Glutamatergic neuron (in vitro differentiated cells): ENCODE data around the gene ECM2. TPM values are rescaled to one million over a fixed set of nuclear protein-coding genes. Genes with fewer than 3 reads are reported as not detected.
A peak's percentile ranks its signal among the peaks of the same experiment; 100 is the strongest.

Experiments
- DNase-seq: peaks from one replicate; pipeline ENCODE4 v3.0.0; 2022
- H3K27ac Mint-ChIP-seq: one replicate; pipeline ENCODE4 v1.8.0; 2020; ENCODE audit warnings: mild to moderate bottlenecking, mixed read lengths, inconsistent platforms; ENCODE audit not compliant: unreplicated experiment
- H3K27me3 Mint-ChIP-seq: one replicate; pipeline ENCODE4 v1.8.0; 2020; ENCODE audit warnings: mild to moderate bottlenecking, moderate library complexity, mixed read lengths, inconsistent platforms; ENCODE audit not compliant: unreplicated experiment
- H3K36me3 Mint-ChIP-seq: one replicate; pipeline ENCODE4 v1.8.0; 2020; ENCODE audit warnings: mild to moderate bottlenecking, mixed read lengths, inconsistent platforms; ENCODE audit not compliant: unreplicated experiment
- H3K4me1 Mint-ChIP-seq: one replicate; pipeline ENCODE4 v1.8.0; 2020; ENCODE audit warnings: mild to moderate bottlenecking, low read depth, mixed read lengths, inconsistent platforms; ENCODE audit not compliant: unreplicated experiment
- H3K4me3 Mint-ChIP-seq: one replicate; pipeline ENCODE4 v1.8.0; 2020; ENCODE audit warnings: mild to moderate bottlenecking, mixed read lengths, inconsistent platforms; ENCODE audit not compliant: unreplicated experiment
- H3K9me3 Mint-ChIP-seq: one replicate; pipeline ENCODE4 v1.8.0; 2020; ENCODE audit warnings: mild to moderate bottlenecking, moderate library complexity, mixed read lengths, inconsistent platforms; ENCODE audit not compliant: unreplicated experiment
- total RNA-seq: library from RNA; stranded (reverse); fragmentation: NEBNext Ultra II Directional; extraction: Animal tissue kit (Norgen Biotek cat#: 25700); gene quantifications from one replicate; pipeline ENCODE4 v1.2.1, GENCODE V29; 2021; ENCODE audit not compliant: unreplicated experiment
- TF ChIP-seq, protein P1 (sequence below): fragments of 200-600 bp; sonication (generic); IDR thresholded peaks from one replicate; pipeline ENCODE4 v1.5.0; 2021; ENCODE audit not compliant: partially characterized antibody, unreplicated experiment

ECM2 gene
- total RNA-seq, 1 donor from 2014 or later, result 0.20 TPM

DNA sequence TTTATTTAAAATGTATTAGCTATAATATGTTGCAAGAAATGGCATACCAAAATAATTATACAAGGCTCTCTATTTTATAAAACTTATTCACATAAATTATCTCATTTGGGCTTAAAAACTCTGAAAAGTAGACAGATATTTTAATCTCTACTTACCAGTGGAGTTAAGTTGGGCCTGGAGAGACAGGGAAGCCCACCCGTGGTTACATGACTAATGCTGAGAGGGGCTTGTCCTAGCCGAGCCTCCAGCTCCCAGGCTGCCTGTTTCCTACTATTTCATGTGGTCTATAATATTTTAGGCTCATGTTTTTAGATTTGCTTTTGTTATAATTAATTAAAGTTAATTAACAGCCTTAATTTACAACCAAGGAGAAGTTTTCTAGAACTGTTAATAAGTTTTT is 32.6 kb downstream of the ECM2 start:
- TF ChIP-seq, protein P1, sequence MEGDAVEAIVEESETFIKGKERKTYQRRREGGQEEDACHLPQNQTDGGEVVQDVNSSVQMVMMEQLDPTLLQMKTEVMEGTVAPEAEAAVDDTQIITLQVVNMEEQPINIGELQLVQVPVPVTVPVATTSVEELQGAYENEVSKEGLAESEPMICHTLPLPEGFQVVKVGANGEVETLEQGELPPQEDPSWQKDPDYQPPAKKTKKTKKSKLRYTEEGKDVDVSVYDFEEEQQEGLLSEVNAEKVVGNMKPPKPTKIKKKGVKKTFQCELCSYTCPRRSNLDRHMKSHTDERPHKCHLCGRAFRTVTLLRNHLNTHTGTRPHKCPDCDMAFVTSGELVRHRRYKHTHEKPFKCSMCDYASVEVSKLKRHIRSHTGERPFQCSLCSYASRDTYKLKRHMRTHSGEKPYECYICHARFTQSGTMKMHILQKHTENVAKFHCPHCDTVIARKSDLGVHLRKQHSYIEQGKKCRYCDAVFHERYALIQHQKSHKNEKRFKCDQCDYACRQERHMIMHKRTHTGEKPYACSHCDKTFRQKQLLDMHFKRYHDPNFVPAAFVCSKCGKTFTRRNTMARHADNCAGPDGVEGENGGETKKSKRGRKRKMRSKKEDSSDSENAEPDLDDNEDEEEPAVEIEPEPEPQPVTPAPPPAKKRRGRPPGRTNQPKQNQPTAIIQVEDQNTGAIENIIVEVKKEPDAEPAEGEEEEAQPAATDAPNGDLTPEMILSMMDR, result no peak
- Mint-ChIP-seq H3K27ac (no peak overlapping the region), H3K27me3 (no peaks in the 10 kb centered on the region), H3K9me3 (no peaks in the 10 kb centered on the region), H3K36me3 (no peaks in the 10 kb centered on the region), H3K4me3 (no peak overlapping the region), H3K4me1 (peaks cover 8% of the 10 kb centered on the region)
- no peak for DNase-seq

DNA sequence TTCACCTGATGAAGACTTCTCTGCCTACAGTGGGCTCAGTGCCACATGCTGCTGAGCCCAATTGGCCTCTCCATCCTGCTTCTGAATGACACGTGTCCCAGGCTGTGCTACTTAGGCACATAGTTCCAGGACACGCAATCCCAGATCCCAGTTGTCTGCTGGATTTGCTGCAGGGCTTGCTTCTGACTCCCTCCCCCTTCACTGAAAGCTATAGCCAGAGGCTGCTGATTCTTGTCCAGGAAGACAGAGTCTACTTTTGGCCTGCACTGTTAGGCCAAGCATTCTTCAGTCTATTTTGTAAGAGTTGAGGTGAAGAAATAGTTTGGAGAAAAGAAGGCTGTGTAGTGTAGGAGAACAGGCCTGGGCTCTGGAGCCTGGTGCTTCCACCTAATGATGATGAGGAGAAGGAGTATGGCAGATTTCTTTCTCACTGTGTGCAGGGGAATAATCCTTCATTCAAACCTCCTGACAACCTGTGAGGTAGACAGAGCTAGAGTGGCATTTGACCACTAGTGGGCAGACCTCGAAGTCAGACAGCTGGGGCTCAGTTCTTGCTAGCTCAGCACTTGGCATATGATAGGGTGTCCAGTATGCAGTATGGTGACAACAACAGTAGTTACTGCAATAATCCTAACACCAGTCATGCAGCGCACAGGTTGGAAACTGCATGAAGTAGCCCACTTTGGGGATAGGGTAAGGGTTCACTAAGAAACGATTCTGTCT is 34.0 kb downstream of the ECM2 start:
- no peaks in the 10 kb centered on the region for H3K36me3 Mint-ChIP-seq
- TF ChIP-seq, protein P1, result peak; percentile 28
- no peaks in the 10 kb centered on the region for H3K9me3 Mint-ChIP-seq
- no peak overlapping the region for H3K27ac Mint-ChIP-seq
- no peaks in the 10 kb centered on the region for H3K27me3 Mint-ChIP-seq
- DNase-seq, result peak; percentile 26
- no peak overlapping the region for H3K4me3 Mint-ChIP-seq
- peaks cover 4% of the 10 kb centered on the region for H3K4me1 Mint-ChIP-seq

DNA sequence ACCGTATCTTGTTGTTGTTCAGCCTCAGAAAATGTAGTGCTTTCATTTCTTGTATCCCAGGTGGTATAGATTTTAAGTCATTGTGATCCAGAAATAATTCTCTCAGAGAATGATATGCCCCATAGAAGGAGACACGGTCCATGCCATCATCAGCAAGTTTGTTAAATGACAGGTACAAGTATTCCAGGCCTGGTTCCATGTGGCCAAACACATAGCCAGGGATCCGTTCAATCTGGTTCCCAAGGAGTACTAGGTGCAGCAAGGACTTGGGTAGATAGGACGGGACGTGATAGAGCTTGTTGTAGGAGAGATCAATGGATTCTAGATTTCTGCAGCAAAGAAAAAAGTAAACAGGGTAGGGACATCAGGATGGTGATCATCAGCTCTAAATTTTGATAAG is 35.1 kb downstream of the ECM2 start:
- Mint-ChIP-seq H3K27ac (no peak overlapping the region), H3K4me1 (no peaks in the 10 kb centered on the region), H3K36me3 (no peaks in the 10 kb centered on the region), H3K27me3 (no peaks in the 10 kb centered on the region), H3K9me3 (no peaks in the 10 kb centered on the region), H3K4me3 (no peak overlapping the region)
- TF ChIP-seq, protein P1, result no peak
- DNase-seq, result no peak

DNA sequence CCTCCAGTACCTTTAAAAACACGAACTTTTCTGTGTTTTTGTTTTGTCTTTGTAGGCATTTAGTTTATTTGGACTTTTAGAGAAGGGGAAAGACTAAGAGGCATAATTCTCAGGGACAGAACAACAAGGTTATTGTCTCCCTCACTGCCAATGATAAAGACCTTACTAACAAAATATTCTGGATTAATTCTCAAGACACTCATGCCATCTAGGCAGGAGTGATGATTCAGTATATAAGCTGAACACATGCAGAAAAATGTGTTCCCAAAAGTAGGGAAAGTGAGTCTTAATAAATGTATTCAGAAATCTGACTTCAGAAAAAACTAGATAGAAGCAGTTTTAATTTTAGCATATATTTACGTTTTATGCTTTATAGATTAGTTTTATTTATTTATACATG is 36.1 kb downstream of the ECM2 start:
- no peak for DNase-seq
- H3K36me3 Mint-ChIP-seq, result no peaks in the 10 kb centered on the region
- H3K27ac Mint-ChIP-seq, result no peak overlapping the region
- no peaks in the 10 kb centered on the region for H3K9me3 Mint-ChIP-seq
- H3K4me3 Mint-ChIP-seq, result no peak overlapping the region
- H3K4me1 Mint-ChIP-seq, result no peaks in the 10 kb centered on the region
- no peaks in the 10 kb centered on the region for H3K27me3 Mint-ChIP-seq
- TF ChIP-seq, protein P1, result no peak

DNA sequence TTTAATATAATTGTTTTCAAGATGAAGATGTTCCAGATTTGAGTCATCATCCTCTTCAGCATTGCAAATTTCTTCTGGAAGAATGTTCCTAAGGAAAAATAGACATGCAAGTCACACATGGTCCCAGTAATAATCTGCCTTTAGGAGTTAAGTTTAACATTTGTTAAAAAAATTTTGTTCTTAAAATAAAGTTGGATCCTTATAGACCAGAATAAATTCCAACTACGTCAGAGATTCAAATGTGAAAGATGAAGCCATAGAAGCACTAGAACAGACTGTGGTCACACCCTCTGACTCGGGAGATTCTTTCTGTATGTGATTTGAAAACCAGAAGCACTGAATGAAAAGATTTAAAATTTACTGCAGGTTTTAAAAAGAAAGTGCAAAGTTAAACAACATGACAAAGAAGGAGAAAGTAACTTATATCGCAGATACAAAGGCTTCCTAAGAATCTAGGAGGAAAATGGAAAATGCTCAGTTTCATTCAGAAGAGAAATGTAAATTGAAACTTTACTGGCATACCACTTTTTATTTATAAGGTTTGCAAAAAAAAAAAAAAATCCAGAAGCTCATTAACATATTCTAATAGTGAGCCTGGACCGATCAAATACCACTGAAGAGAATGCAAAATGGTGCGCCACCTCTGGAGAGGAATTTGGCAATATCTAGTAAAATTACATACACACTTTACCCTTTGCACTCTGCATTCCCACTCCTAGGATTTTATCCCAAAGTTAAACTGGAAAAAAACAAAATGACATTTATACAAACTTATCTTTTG is 39.2 kb downstream of the ECM2 start:
- H3K4me1 Mint-ChIP-seq, result peaks cover 5% of the 10 kb centered on the region
- H3K4me3 Mint-ChIP-seq, result no peak overlapping the region
- no peaks in the 10 kb centered on the region for H3K27me3 Mint-ChIP-seq
- H3K36me3 Mint-ChIP-seq, result no peaks in the 10 kb centered on the region
- peaks cover 2% of the 10 kb centered on the region for H3K9me3 Mint-ChIP-seq
- TF ChIP-seq, protein P1, result no peak
- no peak overlapping the region for H3K27ac Mint-ChIP-seq
- DNase-seq, result no peak
